HEK293 (cell line): ENCODE results near the gene OGDHL.

Source experiments
- CTCF ChIA-PET: fragments of 350-600 bp; formaldehyde crosslinking; extraction: SDS; loops from one replicate; lab custom pipeline; 2021; ENCODE audit warnings: antibody characterized with exemption; lab: Yijun Ruan, JAX
- POLR2A ChIA-PET: fragments of 300-600 bp; formaldehyde crosslinking; extraction: SDS; loops from one replicate; lab custom pipeline; 2020; ENCODE audit warnings: antibody characterized with exemption, inconsistent platforms; lab: Yijun Ruan, JAX
- H3K27ac ChIP-seq: fragments of 200-500 bp; sonication (Bioruptor generic); 2 replicates; pipeline ENCODE4 v1.5.1; 2014; ENCODE audit warnings: low read depth, low read length, control low read depth, inconsistent platforms; ENCODE audit errors: extremely low read depth
- H3K36me3 ChIP-seq, 2 experiments: fragments of 200-500 bp in 1 of 2; sonication (Bioruptor generic) in 1 of 2; 1 replicate in 1 of 2; 2 replicates in 1 of 2; pipeline ENCODE4 v1.5.1; 2014 to 2017; ENCODE audit warnings: inconsistent platforms in 2 of 2, low read length in 2 of 2; ENCODE audit not compliant: control insufficient read depth in 2 of 2, insufficient read depth in 1 of 2
- H3K4me1 ChIP-seq: fragments of 200-500 bp; sonication (Bioruptor generic); 2 replicates; pipeline ENCODE4 v1.5.1; 2014; ENCODE audit warnings: mild to moderate bottlenecking, low read length, inconsistent platforms; ENCODE audit not compliant: control insufficient read depth, insufficient read depth
- H3K4me3 ChIP-seq: 2 replicates; pipeline ENCODE4 v1.5.1; 2011; ENCODE audit warnings: low read depth, mild to moderate bottlenecking, control low read depth, low read length, moderate library complexity
- H3K9me3 ChIP-seq: fragments of 200-500 bp; sonication (Bioruptor generic); 2 replicates; pipeline ENCODE4 v1.5.1; 2014; ENCODE audit warnings: low read depth, low read length, inconsistent platforms; ENCODE audit not compliant: control insufficient read depth, insufficient read depth
- GLI4 ChIP-seq: fragments of 450-650 bp; formaldehyde crosslinking; IDR thresholded peaks from 2 replicates; pipeline ENCODE4 v1.5.1; 2016; ENCODE audit warnings: missing biosample characterization, missing genetic modification characterization
- GLIS1 ChIP-seq: fragments of 450-650 bp; formaldehyde crosslinking; IDR thresholded peaks from 2 replicates; pipeline ENCODE4 v1.5.1; 2016; ENCODE audit warnings: missing biosample characterization, missing genetic modification characterization
- MZF1 ChIP-seq: fragments of 450-650 bp; formaldehyde crosslinking; IDR thresholded peaks from 2 replicates; pipeline ENCODE4 v1.5.1; 2017; ENCODE audit warnings: missing biosample characterization, missing genetic modification characterization, borderline replicate concordance
- SCRT2 ChIP-seq: fragments of 450-650 bp; formaldehyde crosslinking; IDR thresholded peaks from 2 replicates; pipeline ENCODE4 v1.5.1; 2016; ENCODE audit warnings: missing biosample characterization, missing genetic modification characterization
- SP2 ChIP-seq: fragments of 450-650 bp; formaldehyde crosslinking; IDR thresholded peaks from 2 replicates; pipeline ENCODE4 v1.5.1; 2016; ENCODE audit warnings: missing biosample characterization, missing genetic modification characterization
- ZBTB11 ChIP-seq: fragments of 450-650 bp; formaldehyde crosslinking; conservative IDR thresholded peaks from 2 replicates; pipeline ENCODE4 v1.5.1; 2016; ENCODE audit warnings: low read depth, missing biosample characterization, missing genetic modification characterization
- ZNF146 ChIP-seq: fragments of 450-650 bp; formaldehyde crosslinking; IDR thresholded peaks from 2 replicates; pipeline ENCODE4 v1.5.1; 2016; ENCODE audit warnings: missing biosample characterization, missing genetic modification characterization
- ZNF155 ChIP-seq: fragments of 450-650 bp; formaldehyde crosslinking; IDR thresholded peaks from 2 replicates; pipeline ENCODE4 v1.5.1; 2016; ENCODE audit warnings: missing biosample characterization, missing genetic modification characterization
- ZNF214 ChIP-seq: fragments of 450-650 bp; formaldehyde crosslinking; IDR thresholded peaks from 2 replicates; pipeline ENCODE4 v1.5.1; 2017; ENCODE audit warnings: missing biosample characterization, mild to moderate bottlenecking, missing genetic modification characterization, borderline replicate concordance
- ZNF266 ChIP-seq: fragments of 450-650 bp; formaldehyde crosslinking; IDR thresholded peaks from 2 replicates; pipeline ENCODE4 v1.5.1; 2016; ENCODE audit warnings: missing biosample characterization, missing genetic modification characterization, low read depth
- ZNF341 ChIP-seq: fragments of 450-650 bp; formaldehyde crosslinking; IDR thresholded peaks from 2 replicates; pipeline ENCODE4; 2016; ENCODE audit warnings: low read depth, missing biosample characterization, missing genetic modification characterization
- ZNF423 ChIP-seq: fragments of 450-650 bp; formaldehyde crosslinking; IDR thresholded peaks from 2 replicates; pipeline ENCODE4 v1.5.1; 2016; ENCODE audit warnings: missing biosample characterization, missing genetic modification characterization
- ZNF433 ChIP-seq: fragments of 450-650 bp; formaldehyde crosslinking; IDR thresholded peaks from 2 replicates; pipeline ENCODE4 v1.5.1; 2016; ENCODE audit warnings: missing biosample characterization, missing genetic modification characterization, low read depth
- ZNF558 ChIP-seq: fragments of 450-650 bp; formaldehyde crosslinking; IDR thresholded peaks from 2 replicates; pipeline ENCODE4 v1.5.1; 2016; ENCODE audit warnings: missing biosample characterization, missing genetic modification characterization
- ZNF596 ChIP-seq: fragments of 450-650 bp; IDR thresholded peaks from 2 replicates; pipeline ENCODE4 v1.5.0; 2018; ENCODE audit warnings: missing biosample characterization, mild to moderate bottlenecking, missing genetic modification characterization, moderate library complexity
- ZNF626 ChIP-seq: fragments of 450-650 bp; sonication (Bioruptor Pico); formaldehyde crosslinking; IDR thresholded peaks from 2 replicates; pipeline ENCODE4 v1.5.1; 2018; ENCODE audit warnings: missing biosample characterization, missing genetic modification characterization, inconsistent platforms
- ZSCAN16 ChIP-seq: fragments of 450-650 bp; formaldehyde crosslinking; IDR thresholded peaks from 2 replicates; pipeline ENCODE4 v1.5.1; 2016; ENCODE audit warnings: missing biosample characterization, missing genetic modification characterization
- TF ChIP-seq, protein P1 (sequence below): fragments of 450-650 bp; formaldehyde crosslinking; IDR thresholded peaks from 2 replicates; pipeline ENCODE4 v1.5.1; 2016; ENCODE audit warnings: missing biosample characterization, missing genetic modification characterization
- TF ChIP-seq, protein P2 (sequence below): fragments of 450-650 bp; formaldehyde crosslinking; IDR thresholded peaks from 2 replicates; pipeline ENCODE4 v1.5.1; 2016; ENCODE audit warnings: missing biosample characterization, missing genetic modification characterization, borderline replicate concordance
- TF ChIP-seq, protein P3 (sequence below): fragments of 450-650 bp; formaldehyde crosslinking; IDR thresholded peaks from 2 replicates; pipeline ENCODE4 v1.5.1; 2016; ENCODE audit warnings: missing biosample characterization, missing genetic modification characterization
- TF ChIP-seq, protein P4 (sequence below): fragments of 450-650 bp; formaldehyde crosslinking; IDR thresholded peaks from 2 replicates; pipeline ENCODE4 v1.5.1; 2016; ENCODE audit warnings: missing biosample characterization, missing genetic modification characterization

Gene OGDHL

DNA sequence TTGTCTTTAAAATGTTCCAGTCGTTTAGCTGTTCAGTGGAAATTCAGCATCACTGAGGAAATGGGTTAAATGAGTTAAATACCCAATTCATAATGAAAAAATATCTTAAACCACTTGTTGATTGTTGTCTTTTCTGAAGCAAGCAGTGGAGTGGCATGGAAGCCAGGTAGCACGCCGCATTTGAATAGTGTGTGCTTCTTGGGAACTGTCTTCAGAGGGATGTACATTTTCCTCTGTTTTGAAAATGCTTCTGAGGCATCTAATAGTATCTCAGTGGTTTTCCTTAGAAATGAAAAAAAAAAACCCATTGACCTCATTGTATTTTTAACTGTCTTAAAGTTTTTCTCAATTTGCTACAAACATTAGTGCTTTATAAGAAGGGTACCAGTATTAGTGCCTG, 54.5 kb downstream of the OGDHL start:
- ChIA-PET CTCF (interaction anchor here (1.2 kb wide), 1 partner anchor 8 kb away, joined by 4 read pairs; no protein-coding TSS in a partner anchor), POLR2A (no interaction called here)
- H3K4me1 ChIP-seq = no peaks in the 10 kb centered on the region
- H3K27ac ChIP-seq = no peak overlapping the region
- H3K4me3 ChIP-seq = no peak overlapping the region
- H3K36me3 ChIP-seq = no peaks in the 10 kb centered on the region
- H3K9me3 ChIP-seq = no peaks in the 10 kb centered on the region
- TF ChIP-seq SCRT2 (tag by site-specific recombination) (peak; percentile 71), ZNF423 (tag by site-specific recombination) (no peak), GLI4 (no peak)

DNA sequence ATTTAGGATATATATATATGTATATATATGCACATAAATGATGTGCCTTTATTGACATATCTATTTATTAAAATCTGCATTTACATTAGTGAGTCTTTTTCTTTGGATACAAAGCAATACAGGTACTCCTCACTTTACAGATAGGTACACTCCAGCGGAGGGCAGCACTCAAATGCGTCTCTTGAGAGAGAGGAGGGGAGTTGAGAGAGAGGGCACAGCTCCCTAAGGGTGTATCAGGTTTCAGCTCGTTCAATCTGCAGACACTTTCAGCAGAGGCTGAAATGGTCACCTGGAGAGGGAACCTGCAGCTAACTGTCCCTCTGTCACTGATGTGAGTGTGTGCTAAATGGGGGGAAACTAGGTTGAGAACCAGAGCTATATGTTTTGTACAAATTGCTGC, 61.1 kb downstream of the OGDHL start:
- no peak overlapping the region for H3K4me3 ChIP-seq
- H3K9me3 ChIP-seq = no peaks in the 10 kb centered on the region
- TF ChIP-seq, protein P1, sequence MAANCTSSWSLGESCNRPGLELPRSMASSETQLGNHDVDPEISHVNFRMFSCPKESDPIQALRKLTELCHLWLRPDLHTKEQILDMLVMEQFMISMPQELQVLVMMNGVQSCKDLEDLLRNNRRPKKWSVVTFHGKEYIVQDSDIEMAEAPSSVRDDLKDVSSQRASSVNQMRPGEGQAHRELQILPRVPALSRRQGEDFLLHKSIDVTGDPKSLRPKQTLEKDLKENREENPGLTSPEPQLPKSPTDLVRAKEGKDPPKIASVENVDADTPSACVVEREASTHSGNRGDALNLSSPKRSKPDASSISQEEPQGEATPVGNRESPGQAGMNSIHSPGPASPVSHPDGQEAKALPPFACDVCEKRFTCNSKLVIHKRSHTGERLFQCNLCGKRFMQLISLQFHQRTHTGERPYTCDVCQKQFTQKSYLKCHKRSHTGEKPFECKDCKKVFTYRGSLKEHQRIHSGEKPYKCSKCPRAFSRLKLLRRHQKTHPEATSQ (tag by site-specific recombination) = no peak
- TF ChIP-seq ZBTB11 (tag by site-specific recombination) (0 out of 2 replicates have a peak, but pooled peaks have one; percentile 12), GLIS1 (tag by site-specific recombination) (peak; percentile 58), ZNF596 (tag by site-specific recombination) (peak; percentile 50; the same call in 1 of the 2 replicates), ZNF341 (tag by site-specific recombination) (peak; percentile 41; the same call in 1 of the 2 replicates), ZNF558 (no peak), MZF1 (0 out of 2 replicates have a peak, but pooled peaks have one; percentile 41)
- no peak overlapping the region for H3K27ac ChIP-seq
- no peaks in the 10 kb centered on the region for H3K4me1 ChIP-seq
- ChIA-PET CTCF (interaction anchor here (0.6 to 1.0 kb wide), 3 partner anchors 13 to 524 kb away, joined by 3 to 4 read pairs (median 3); no protein-coding TSS in a partner anchor), POLR2A (no interaction called here)
- no peaks in the 10 kb centered on the region for H3K36me3 ChIP-seq

DNA sequence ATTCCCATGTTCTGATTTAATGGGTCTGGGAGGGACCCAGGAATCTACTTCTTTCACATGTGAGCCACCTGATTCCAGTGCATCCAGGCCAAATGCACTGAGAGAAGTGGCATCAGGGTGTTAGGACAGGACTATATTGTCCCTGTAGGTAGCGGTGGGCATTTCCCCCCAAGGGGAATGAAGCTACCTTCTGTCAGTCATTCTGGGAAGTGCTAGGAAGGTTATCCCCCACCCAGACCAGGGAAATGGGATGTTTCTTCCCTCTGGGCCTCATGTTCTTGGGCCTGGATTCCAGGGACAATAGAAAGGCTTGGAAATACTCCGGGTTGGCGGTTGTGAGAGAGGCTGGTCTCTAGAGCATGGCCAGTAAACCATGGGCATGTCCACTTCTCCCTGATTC, 61.9 kb downstream of the OGDHL start:
- CTCF ChIA-PET = interaction anchor here (0.6 to 1.0 kb wide), 3 partner anchors 13 to 525 kb away, joined by 3 to 4 read pairs (median 3); no protein-coding TSS in a partner anchor
- Histone ChIP-seq H3K9me3 (no peaks in the 10 kb centered on the region), H3K4me1 (no peaks in the 10 kb centered on the region), H3K36me3 (no peaks in the 10 kb centered on the region), H3K27ac (no peak overlapping the region), H3K4me3 (no peak overlapping the region)
- POLR2A ChIA-PET = no interaction called here
- TF ChIP-seq ZNF626 (tag by site-specific recombination) (no peak), ZNF433 (tag by site-specific recombination) (no peak), ZNF214 (tag by site-specific recombination) (no peak), ZSCAN16 (tag by site-specific recombination) (no peak), ZNF266 (tag by site-specific recombination) (no peak), ZNF155 (tag by site-specific recombination) (no peak), ZNF146 (tag by site-specific recombination) (no peak), SP2 (tag by site-specific recombination) (no peak)
- TF ChIP-seq, protein P2, sequence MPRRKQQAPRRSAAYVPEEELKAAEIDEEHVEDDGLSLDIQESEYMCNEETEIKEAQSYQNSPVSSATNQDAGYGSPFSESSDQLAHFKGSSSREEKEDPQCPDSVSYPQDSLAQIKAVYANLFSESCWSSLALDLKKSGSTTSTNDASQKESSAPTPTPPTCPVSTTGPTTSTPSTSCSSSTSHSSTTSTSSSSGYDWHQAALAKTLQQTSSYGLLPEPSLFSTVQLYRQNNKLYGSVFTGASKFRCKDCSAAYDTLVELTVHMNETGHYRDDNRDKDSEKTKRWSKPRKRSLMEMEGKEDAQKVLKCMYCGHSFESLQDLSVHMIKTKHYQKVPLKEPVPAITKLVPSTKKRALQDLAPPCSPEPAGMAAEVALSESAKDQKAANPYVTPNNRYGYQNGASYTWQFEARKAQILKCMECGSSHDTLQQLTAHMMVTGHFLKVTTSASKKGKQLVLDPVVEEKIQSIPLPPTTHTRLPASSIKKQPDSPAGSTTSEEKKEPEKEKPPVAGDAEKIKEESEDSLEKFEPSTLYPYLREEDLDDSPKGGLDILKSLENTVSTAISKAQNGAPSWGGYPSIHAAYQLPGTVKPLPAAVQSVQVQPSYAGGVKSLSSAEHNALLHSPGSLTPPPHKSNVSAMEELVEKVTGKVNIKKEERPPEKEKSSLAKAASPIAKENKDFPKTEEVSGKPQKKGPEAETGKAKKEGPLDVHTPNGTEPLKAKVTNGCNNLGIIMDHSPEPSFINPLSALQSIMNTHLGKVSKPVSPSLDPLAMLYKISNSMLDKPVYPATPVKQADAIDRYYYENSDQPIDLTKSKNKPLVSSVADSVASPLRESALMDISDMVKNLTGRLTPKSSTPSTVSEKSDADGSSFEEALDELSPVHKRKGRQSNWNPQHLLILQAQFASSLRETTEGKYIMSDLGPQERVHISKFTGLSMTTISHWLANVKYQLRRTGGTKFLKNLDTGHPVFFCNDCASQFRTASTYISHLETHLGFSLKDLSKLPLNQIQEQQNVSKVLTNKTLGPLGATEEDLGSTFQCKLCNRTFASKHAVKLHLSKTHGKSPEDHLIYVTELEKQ (tag by site-specific recombination) = no peak
- TF ChIP-seq, protein P3, sequence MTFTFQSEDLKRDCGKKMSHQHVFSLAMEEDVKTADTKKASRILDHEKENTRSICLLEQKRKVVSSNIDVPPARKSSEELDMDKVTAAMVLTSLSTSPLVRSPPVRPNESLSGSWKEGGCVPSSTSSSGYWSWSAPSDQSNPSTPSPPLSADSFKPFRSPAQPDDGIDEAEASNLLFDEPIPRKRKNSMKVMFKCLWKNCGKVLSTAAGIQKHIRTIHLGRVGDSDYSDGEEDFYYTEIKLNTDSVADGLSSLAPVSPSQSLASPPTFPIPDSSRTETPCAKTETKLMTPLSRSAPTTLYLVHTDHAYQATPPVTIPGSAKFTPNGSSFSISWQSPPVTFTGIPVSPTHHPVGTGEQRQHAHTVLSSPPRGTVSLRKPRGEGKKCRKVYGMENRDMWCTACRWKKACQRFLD (tag by site-specific recombination) = no peak
- TF ChIP-seq, protein P4, sequence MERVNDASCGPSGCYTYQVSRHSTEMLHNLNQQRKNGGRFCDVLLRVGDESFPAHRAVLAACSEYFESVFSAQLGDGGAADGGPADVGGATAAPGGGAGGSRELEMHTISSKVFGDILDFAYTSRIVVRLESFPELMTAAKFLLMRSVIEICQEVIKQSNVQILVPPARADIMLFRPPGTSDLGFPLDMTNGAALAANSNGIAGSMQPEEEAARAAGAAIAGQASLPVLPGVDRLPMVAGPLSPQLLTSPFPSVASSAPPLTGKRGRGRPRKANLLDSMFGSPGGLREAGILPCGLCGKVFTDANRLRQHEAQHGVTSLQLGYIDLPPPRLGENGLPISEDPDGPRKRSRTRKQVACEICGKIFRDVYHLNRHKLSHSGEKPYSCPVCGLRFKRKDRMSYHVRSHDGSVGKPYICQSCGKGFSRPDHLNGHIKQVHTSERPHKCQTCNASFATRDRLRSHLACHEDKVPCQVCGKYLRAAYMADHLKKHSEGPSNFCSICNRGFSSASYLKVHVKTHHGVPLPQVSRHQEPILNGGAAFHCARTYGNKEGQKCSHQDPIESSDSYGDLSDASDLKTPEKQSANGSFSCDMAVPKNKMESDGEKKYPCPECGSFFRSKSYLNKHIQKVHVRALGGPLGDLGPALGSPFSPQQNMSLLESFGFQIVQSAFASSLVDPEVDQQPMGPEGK (tag by site-specific recombination) = no peak
